H9 (cell line): Measurements from ENCODE around the gene ZNF521. TPM values are rescaled to one million over a fixed set of nuclear protein-coding genes. Genes with fewer than 3 reads are reported as not detected.
A peak's percentile ranks its signal among the peaks of the same experiment; 100 is the strongest.

Source experiments
- DNase-seq: peaks from one replicate; pipeline ENCODE4 v3.0.0-alpha.2; 2017
- H2AFZ ChIP-seq: one replicate; pipeline ENCODE4 v1.6.1; 2013; ENCODE audit warnings: mild to moderate bottlenecking, low read length, control low read depth, moderate library complexity
- H2AK5ac ChIP-seq: 2 replicates; pipeline ENCODE4 v1.6.1; 2013; ENCODE audit warnings: low read length, control low read depth, mixed read lengths; ENCODE audit not compliant: insufficient read length
- H2BK120ac ChIP-seq: one replicate; pipeline ENCODE4 v1.6.1; 2013; ENCODE audit warnings: low read depth, mild to moderate bottlenecking, low read length, control low read depth, inconsistent platforms; ENCODE audit not compliant: poor library complexity, severe bottlenecking
- H2BK12ac ChIP-seq: 2 replicates; pipeline ENCODE4 v1.6.1; 2013; ENCODE audit warnings: low read length, control low read depth, mixed read lengths, low read depth; ENCODE audit not compliant: insufficient read length
- H2BK15ac ChIP-seq: 2 replicates; pipeline ENCODE4 v1.6.1; 2013; ENCODE audit warnings: low read depth, low read length, control low read depth
- H2BK20ac ChIP-seq: one replicate; pipeline ENCODE4 v1.6.1; 2013; ENCODE audit warnings: low read depth, mild to moderate bottlenecking, low read length, control low read depth, inconsistent platforms; ENCODE audit not compliant: poor library complexity, severe bottlenecking
- H2BK5ac ChIP-seq: 2 replicates; pipeline ENCODE4 v1.6.1; 2013; ENCODE audit warnings: low read length, control low read depth, mixed read lengths; ENCODE audit not compliant: insufficient read length
- H3K14ac ChIP-seq: 2 replicates; pipeline ENCODE4 v1.6.1; 2013; ENCODE audit warnings: low read length, control low read depth; ENCODE audit not compliant: insufficient read depth
- H3K18ac ChIP-seq: 2 replicates; pipeline ENCODE4 v1.6.1; 2013; ENCODE audit warnings: low read depth, mild to moderate bottlenecking, mixed read lengths, low read length, control low read depth; ENCODE audit not compliant: insufficient read length
- H3K23ac ChIP-seq: 2 replicates; pipeline ENCODE4 v1.6.1; 2013; ENCODE audit warnings: low read length, control low read depth, mixed read lengths, low read depth; ENCODE audit not compliant: insufficient read length
- H3K23me2 ChIP-seq: 2 replicates; pipeline ENCODE4 v1.6.1; 2013; ENCODE audit warnings: low read depth, mild to moderate bottlenecking, mixed read lengths, low read length, control low read depth; ENCODE audit not compliant: insufficient read length, poor library complexity, severe bottlenecking
- H3K27ac ChIP-seq: 2 replicates; pipeline ENCODE4 v1.5.1; 2013; ENCODE audit warnings: low read length, control low read depth, mixed read lengths, low read depth; ENCODE audit not compliant: insufficient read length
- H3K27me3 ChIP-seq: 2 replicates; pipeline ENCODE4 v1.6.1; 2013; ENCODE audit warnings: low read length, control low read depth, inconsistent platforms; ENCODE audit not compliant: insufficient read depth
- H3K4ac ChIP-seq: 2 replicates; pipeline ENCODE4 v1.6.1; 2013; ENCODE audit warnings: low read depth, mild to moderate bottlenecking, control low read depth, inconsistent platforms, low read length, moderate library complexity
- H3K4me1 ChIP-seq: 2 replicates; pipeline ENCODE4 v1.6.1; 2013; ENCODE audit warnings: low read length, control low read depth, inconsistent platforms; ENCODE audit not compliant: insufficient read depth
- H3K4me2 ChIP-seq: 2 replicates; pipeline ENCODE4 v1.6.1; 2013; ENCODE audit warnings: low read length, control low read depth, mixed read lengths; ENCODE audit not compliant: insufficient read length, insufficient read depth
- H3K56ac ChIP-seq: 2 replicates; pipeline ENCODE4 v1.6.1; 2013; ENCODE audit warnings: low read depth, mild to moderate bottlenecking, mixed read lengths, low read length, control low read depth; ENCODE audit not compliant: insufficient read length
- H3K79me1 ChIP-seq: 2 replicates; pipeline ENCODE4 v1.6.1; 2013; ENCODE audit warnings: low read depth, mild to moderate bottlenecking, moderate library complexity, low read length, control low read depth, inconsistent platforms; ENCODE audit not compliant: insufficient read depth, poor library complexity, severe bottlenecking
- H3K79me2 ChIP-seq: 2 replicates; pipeline ENCODE4 v1.6.1; 2013; ENCODE audit warnings: low read length, control low read depth, inconsistent platforms; ENCODE audit not compliant: insufficient read depth
- H3K9ac ChIP-seq: 2 replicates; pipeline ENCODE4 v1.6.1; 2013; ENCODE audit warnings: low read length, control low read depth, mixed read lengths; ENCODE audit not compliant: insufficient read length; ENCODE audit errors: extremely low read depth
- H3K9me3 ChIP-seq: one replicate; pipeline ENCODE4 v1.6.1; 2013; ENCODE audit warnings: low read depth, low read length, inconsistent platforms; ENCODE audit not compliant: control insufficient read depth
- H3T11ph ChIP-seq: one replicate; pipeline ENCODE4 v1.6.1; 2013; ENCODE audit warnings: mild to moderate bottlenecking, low read length, control low read depth, inconsistent platforms
- H4K20me1 ChIP-seq: one replicate; pipeline ENCODE4 v1.6.1; 2013; ENCODE audit not compliant: control insufficient read depth, insufficient read length, insufficient read depth
- H4K5ac ChIP-seq: 2 replicates; pipeline ENCODE4 v1.6.1; 2013; ENCODE audit warnings: low read depth, mild to moderate bottlenecking, mixed read lengths, low read length, control low read depth; ENCODE audit not compliant: insufficient read length
- H4K8ac ChIP-seq: replicated peaks from 2 replicates; pipeline ENCODE4 v1.6.1; 2013; ENCODE audit warnings: low read length, control low read depth, mixed read lengths, low read depth; ENCODE audit not compliant: insufficient read length
- H4K91ac ChIP-seq: 2 replicates; pipeline ENCODE4 v1.6.1; 2013; ENCODE audit warnings: low read depth, mild to moderate bottlenecking, moderate library complexity, mixed read lengths, low read length, control low read depth; ENCODE audit not compliant: insufficient read length
- H3K27ac Mint-ChIP-seq, 3 experiments: 2 replicates in 2 of 3; 3 replicates in 1 of 3; pipeline ENCODE4 v1.8.0; 2020 to 2021; ENCODE audit warnings: mixed read lengths in 3 of 3, mild to moderate bottlenecking in 1 of 3, moderate library complexity in 1 of 3
- H3K27me3 Mint-ChIP-seq: 2 replicates; pipeline ENCODE4 v1.8.0; 2021; ENCODE audit warnings: low read depth, mild to moderate bottlenecking, moderate library complexity, mixed read lengths
- H3K36me3 Mint-ChIP-seq, 3 experiments: 2 replicates in 2 of 3; 3 replicates in 1 of 3; pipeline ENCODE4 v1.8.0; 2020 to 2021; ENCODE audit warnings: low read depth in 3 of 3, mixed read lengths in 3 of 3; ENCODE audit not compliant: insufficient read depth in 1 of 3
- H3K4me1 Mint-ChIP-seq, 2 experiments: 2 replicates each; pipeline ENCODE4 v1.8.0; 2020; ENCODE audit warnings: mixed read lengths in 2 of 2
- H3K4me3 Mint-ChIP-seq, 2 experiments: 2 replicates in 1 of 2; 3 replicates in 1 of 2; pipeline ENCODE4 v1.8.0; 2020 to 2021; ENCODE audit warnings: mild to moderate bottlenecking in 2 of 2, mixed read lengths in 2 of 2, moderate library complexity in 1 of 2
- H3K9me3 Mint-ChIP-seq, 2 experiments: 2 replicates in 1 of 2; 3 replicates in 1 of 2; pipeline ENCODE4 v1.8.0; 2020; ENCODE audit warnings: mild to moderate bottlenecking in 2 of 2, mixed read lengths in 2 of 2, moderate library complexity in 1 of 2
- CTCF ChIP-seq: fragments of 200-600 bp; sonication (generic); conservative IDR thresholded peaks from 3 replicates; pipeline ENCODE4 v1.8.0; 2021; ENCODE audit warnings: antibody characterized with exemption, mild to moderate bottlenecking
- WGBS: extraction: QIAGEN DNeasy Blood & Tissue Kit; methylation state at CpG from one replicate; pipeline ENCODE4 v1.1.7; 2013; ENCODE audit warnings: missing lambda C conversion rate, low lambda C conversion rate, mixed read lengths; ENCODE audit not compliant: insufficient read length; ENCODE audit errors: extremely low coverage; 5-methylcytosine and 5-hydroxymethylcytosine counted together
- total RNA-seq: library from RNA; stranded (reverse); gene quantifications from 2 replicates; pipeline ENCODE4 v1.2.1, GENCODE V29; 2021

Gene ZNF521
- total RNA-seq, 1 experiment from 2014 or later = 3.3 TPM

- H3K4me3 Mint-ChIP-seq = no peak overlapping the region
- H4K20me1 ChIP-seq = no peaks in the 10 kb centered on the region
- no peak overlapping the region for H4K5ac ChIP-seq
- no peak overlapping the region for H3T11ph ChIP-seq
- H3K4me1 Mint-ChIP-seq = no peaks in the 10 kb centered on the region
- H3K14ac ChIP-seq = no peak overlapping the region
- H2BK5ac ChIP-seq = no peak overlapping the region
- H2BK20ac ChIP-seq = no peak overlapping the region
- no peaks in the 10 kb centered on the region for H3K4me1 ChIP-seq
- no peaks in the 10 kb centered on the region for H3K79me1 ChIP-seq
- no peak overlapping the region for H2BK12ac ChIP-seq
- H3K9ac ChIP-seq = no peak overlapping the region
- H3K9me3 Mint-ChIP-seq = no peaks in the 10 kb centered on the region
- no peak overlapping the region for H3K23ac ChIP-seq
- H3K9me3 ChIP-seq = no peaks in the 10 kb centered on the region
- no peaks in the 10 kb centered on the region for H3K27me3 ChIP-seq
- no peak overlapping the region for H2BK120ac ChIP-seq
- H2AFZ ChIP-seq = no peak overlapping the region
- H3K4ac ChIP-seq = no peak overlapping the region
- H3K27ac Mint-ChIP-seq = 0 out of 7 replicates have a peak overlapping the region, but pooled peaks of 1 of the 3 experiments have one; percentile 47
- H3K18ac ChIP-seq = no peak overlapping the region
- peaks cover 0 to 19% (median 7%) of the 10 kb centered on the region in 3 experiments; a peak in 3 of 7 replicates for H3K36me3 Mint-ChIP-seq
- H4K8ac ChIP-seq = no peak overlapping the region
- H3K56ac ChIP-seq = no peak overlapping the region
- no peak overlapping the region for H2AK5ac ChIP-seq
- H4K91ac ChIP-seq = no peak overlapping the region
- no peak for TF ChIP-seq CTCF
- no peaks in the 10 kb centered on the region for H3K27me3 Mint-ChIP-seq
- WGBS = no CpG with 5 or more reads among the region's 6 CpGs
- H3K27ac ChIP-seq = no peak overlapping the region
- H3K79me2 ChIP-seq = no peaks in the 10 kb centered on the region
- no peak overlapping the region for H2BK15ac ChIP-seq
- no peaks in the 10 kb centered on the region for H3K23me2 ChIP-seq
- no peak for DNase-seq
- no peak overlapping the region for H3K4me2 ChIP-seq
Measured at GRCh38 chr18:25089470-25089869, 262.5 kb downstream of the ZNF521 start.
